HG03378 (cell line): ENCODE data around the gene FAM219A.
"Not testable (repeated sequence)": the region's sequence is repeated elsewhere in the genome, so short reads cannot be mapped to it uniquely, and the experiment has no call there.

Experiments used
- ATAC-seq: cut with Tn5 transposase; IDR thresholded peaks from one replicate; pipeline ENCODE4 v1.9.1; 2021; ENCODE audit warnings: mild to moderate bottlenecking, moderate library complexity; ENCODE audit not compliant: unreplicated experiment

Gene FAM219A

GRCh38 chr9:34446951-34447350 lies 11.4 kb downstream of the FAM219A start:
- ATAC-seq = no peak

GRCh38 chr9:34446468-34446891 lies 11.9 kb downstream of the FAM219A start:
- ATAC-seq = no peak

- no peak for ATAC-seq
Observed at GRCh38 chr9:34443976-34444375, 14.4 kb downstream of the FAM219A start.

GRCh38 chr9:34443533-34443932 lies 14.8 kb downstream of the FAM219A start:
- ATAC-seq = no peak

GRCh38 chr9:34442770-34443169 lies 15.6 kb downstream of the FAM219A start:
- no peak for ATAC-seq

GRCh38 chr9:34440017-34440416 lies 18.4 kb downstream of the FAM219A start:
- ATAC-seq = no peak

GRCh38 chr9:34438465-34438864 lies 19.9 kb downstream of the FAM219A start:
- not testable (repeated sequence) for ATAC-seq

- ATAC-seq = not testable (repeated sequence)
Observed at GRCh38 chr9:34437926-34438307, 20.5 kb downstream of the FAM219A start.

GRCh38 chr9:34437006-34437925 lies 21.1 kb downstream of the FAM219A start:
- ATAC-seq = no peak

- no peak for ATAC-seq
Observed at GRCh38 chr9:34431667-34432066, 26.7 kb downstream of the FAM219A start.

- no peak for ATAC-seq
Observed at GRCh38 chr9:34430843-34431437, 27.4 kb downstream of the FAM219A start.

- no peak for ATAC-seq
Observed at GRCh38 chr9:34428325-34428958, 29.9 kb downstream of the FAM219A start.

GRCh38 chr9:34426347-34427074 lies 31.9 kb downstream of the FAM219A start:
- no peak for ATAC-seq

- ATAC-seq = no peak
Observed at GRCh38 chr9:34419716-34420504, 38.5 kb downstream of the FAM219A start.

GRCh38 chr9:34417734-34418133 lies 40.6 kb downstream of the FAM219A start:
- ATAC-seq = no peak

GRCh38 chr9:34413231-34413852 lies 45.0 kb downstream of the FAM219A start:
- no peak for ATAC-seq

GRCh38 chr9:34412336-34412735 lies 46.0 kb downstream of the FAM219A start:
- ATAC-seq = no peak

GRCh38 chr9:34409154-34409553 lies 49.2 kb downstream of the FAM219A start:
- ATAC-seq = no peak

- no peak for ATAC-seq
Observed at GRCh38 chr9:34408173-34408572, 50.2 kb downstream of the FAM219A start.

GRCh38 chr9:34406219-34406618 lies 52.2 kb downstream of the FAM219A start:
- no peak for ATAC-seq
